KMS-11 (cell line): ENCODE data around the gene MAEL.

Experiments
- H2AFZ ChIP-seq: fragments of 200-600 bp; sonication (generic); 2 replicates; pipeline ENCODE4 v1.6.1; 2016; ENCODE audit warnings: antibody characterized with exemption, mixed run types, low read depth
- H3K27ac ChIP-seq: fragments of 200-600 bp; sonication (generic); 2 replicates; pipeline ENCODE4 v1.6.1; 2016; ENCODE audit warnings: mild to moderate bottlenecking, mixed run types
- H3K27me3 ChIP-seq: fragments of 200-600 bp; sonication (generic); 2 replicates; pipeline ENCODE4 v1.6.1; 2017; ENCODE audit warnings: mild to moderate bottlenecking, low read depth, mixed run types, moderate library complexity; ENCODE audit not compliant: insufficient read depth
- H3K36me3 ChIP-seq: fragments of 200-600 bp; sonication (generic); 2 replicates; pipeline ENCODE4 v1.6.1; 2017; ENCODE audit warnings: mild to moderate bottlenecking, mixed run types; ENCODE audit not compliant: insufficient read depth
- H3K4me1 ChIP-seq: fragments of 200-600 bp; sonication (generic); 2 replicates; pipeline ENCODE4 v1.6.1; 2016; ENCODE audit warnings: mild to moderate bottlenecking, low read depth, mixed run types; ENCODE audit not compliant: poor library complexity, severe bottlenecking
- H3K4me2 ChIP-seq: fragments of 200-600 bp; sonication (generic); 2 replicates; pipeline ENCODE4 v1.7.0; 2016; ENCODE audit warnings: mild to moderate bottlenecking, mixed run types
- H3K4me3 ChIP-seq: fragments of 200-600 bp; sonication (generic); IDR thresholded peaks from 2 replicates; pipeline ENCODE4 v1.6.1; 2017; ENCODE audit warnings: low read depth, low read length, mixed read lengths; ENCODE audit not compliant: insufficient read depth
- H3K79me2 ChIP-seq: fragments of 200-600 bp; sonication (generic); 2 replicates; pipeline ENCODE4 v1.6.1; 2016; ENCODE audit warnings: low read depth, mixed run types; ENCODE audit not compliant: insufficient read depth
- H3K9ac ChIP-seq: fragments of 200-600 bp; sonication (generic); 2 replicates; pipeline ENCODE4 v1.6.1; 2016; ENCODE audit warnings: mild to moderate bottlenecking, mixed run types
- H4K20me1 ChIP-seq: fragments of 200-600 bp; sonication (generic); 2 replicates; pipeline ENCODE4 v1.6.1; 2016; ENCODE audit warnings: mild to moderate bottlenecking, mixed run types; ENCODE audit not compliant: insufficient read depth
- CTCF ChIP-seq: fragments of 200-600 bp; sonication (generic); conservative IDR thresholded peaks from 2 replicates; pipeline ENCODE4 v1.6.1; 2017; ENCODE audit warnings: low read depth, mild to moderate bottlenecking, antibody characterized with exemption, low read length, moderate library complexity, mixed read lengths

MAEL gene

GRCh38 chr1:167011560-167012191 is 22.6 kb downstream of the MAEL start:
- Histone ChIP-seq H4K20me1 (no peaks in the 10 kb centered on the region), H3K36me3 (no peaks in the 10 kb centered on the region), H3K79me2 (no peaks in the 10 kb centered on the region)

GRCh38 chr1:167012570-167012969 is 23.5 kb downstream of the MAEL start:
- Histone ChIP-seq H3K79me2 (no peaks in the 10 kb centered on the region), H3K36me3 (no peaks in the 10 kb centered on the region), H3K27me3 (no peaks in the 10 kb centered on the region), H2AFZ (no peak overlapping the region), H3K4me2 (no peak overlapping the region), H3K4me1 (no peaks in the 10 kb centered on the region), H3K9ac (no peak overlapping the region), H3K27ac (no peak overlapping the region), H3K4me3 (no peak overlapping the region), H4K20me1 (no peaks in the 10 kb centered on the region)
- TF ChIP-seq CTCF: no peak

More at GRCh38 chr1:167011560-167012191, 22.6 kb downstream of the MAEL start:
- no peak overlapping the region for H3K4me2 ChIP-seq
- no peak overlapping the region for H3K4me3 ChIP-seq
- H3K27ac ChIP-seq: no peak overlapping the region
- no peaks in the 10 kb centered on the region for H3K27me3 ChIP-seq
- no peaks in the 10 kb centered on the region for H3K4me1 ChIP-seq
- no peak overlapping the region for H2AFZ ChIP-seq
- no peak for TF ChIP-seq CTCF
- H3K9ac ChIP-seq: no peak overlapping the region

GRCh38 chr1:167013108-167013929 is 24.2 kb downstream of the MAEL start:
- no peak overlapping the region for H3K4me2 ChIP-seq
- H3K4me1 ChIP-seq: no peaks in the 10 kb centered on the region
- no peak overlapping the region for H3K27ac ChIP-seq
- H3K79me2 ChIP-seq: no peaks in the 10 kb centered on the region
- H2AFZ ChIP-seq: no peak overlapping the region
- no peak overlapping the region for H3K9ac ChIP-seq
- no peaks in the 10 kb centered on the region for H4K20me1 ChIP-seq
- H3K4me3 ChIP-seq: no peak overlapping the region
- no peak for TF ChIP-seq CTCF
- H3K36me3 ChIP-seq: no peaks in the 10 kb centered on the region
- no peaks in the 10 kb centered on the region for H3K27me3 ChIP-seq

- H3K36me3 ChIP-seq: no peaks in the 10 kb centered on the region
- no peak overlapping the region for H3K4me3 ChIP-seq
- H4K20me1 ChIP-seq: no peaks in the 10 kb centered on the region
- no peaks in the 10 kb centered on the region for H3K4me1 ChIP-seq
- no peak overlapping the region for H3K27ac ChIP-seq
- no peaks in the 10 kb centered on the region for H3K27me3 ChIP-seq
- no peaks in the 10 kb centered on the region for H3K79me2 ChIP-seq
- H3K9ac ChIP-seq: no peak overlapping the region
- no peak overlapping the region for H3K4me2 ChIP-seq
- TF ChIP-seq CTCF: no peak
- H2AFZ ChIP-seq: no peak overlapping the region
These were observed 27.1 kb downstream of the MAEL start for GRCh38 chr1:167016100-167016750.
